NCI-H1436 treated with DMSO at 0.1 percent for 48 hours (cell line): ENCODE results near the gene STK40.

Experiments used
- DNase-seq: peaks from one replicate; lab custom pipeline; 2025; lab: John Stamatoyannopoulos, UW

Gene STK40, protein sequence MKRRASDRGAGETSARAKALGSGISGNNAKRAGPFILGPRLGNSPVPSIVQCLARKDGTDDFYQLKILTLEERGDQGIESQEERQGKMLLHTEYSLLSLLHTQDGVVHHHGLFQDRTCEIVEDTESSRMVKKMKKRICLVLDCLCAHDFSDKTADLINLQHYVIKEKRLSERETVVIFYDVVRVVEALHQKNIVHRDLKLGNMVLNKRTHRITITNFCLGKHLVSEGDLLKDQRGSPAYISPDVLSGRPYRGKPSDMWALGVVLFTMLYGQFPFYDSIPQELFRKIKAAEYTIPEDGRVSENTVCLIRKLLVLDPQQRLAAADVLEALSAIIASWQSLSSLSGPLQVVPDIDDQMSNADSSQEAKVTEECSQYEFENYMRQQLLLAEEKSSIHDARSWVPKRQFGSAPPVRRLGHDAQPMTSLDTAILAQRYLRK

DNA sequence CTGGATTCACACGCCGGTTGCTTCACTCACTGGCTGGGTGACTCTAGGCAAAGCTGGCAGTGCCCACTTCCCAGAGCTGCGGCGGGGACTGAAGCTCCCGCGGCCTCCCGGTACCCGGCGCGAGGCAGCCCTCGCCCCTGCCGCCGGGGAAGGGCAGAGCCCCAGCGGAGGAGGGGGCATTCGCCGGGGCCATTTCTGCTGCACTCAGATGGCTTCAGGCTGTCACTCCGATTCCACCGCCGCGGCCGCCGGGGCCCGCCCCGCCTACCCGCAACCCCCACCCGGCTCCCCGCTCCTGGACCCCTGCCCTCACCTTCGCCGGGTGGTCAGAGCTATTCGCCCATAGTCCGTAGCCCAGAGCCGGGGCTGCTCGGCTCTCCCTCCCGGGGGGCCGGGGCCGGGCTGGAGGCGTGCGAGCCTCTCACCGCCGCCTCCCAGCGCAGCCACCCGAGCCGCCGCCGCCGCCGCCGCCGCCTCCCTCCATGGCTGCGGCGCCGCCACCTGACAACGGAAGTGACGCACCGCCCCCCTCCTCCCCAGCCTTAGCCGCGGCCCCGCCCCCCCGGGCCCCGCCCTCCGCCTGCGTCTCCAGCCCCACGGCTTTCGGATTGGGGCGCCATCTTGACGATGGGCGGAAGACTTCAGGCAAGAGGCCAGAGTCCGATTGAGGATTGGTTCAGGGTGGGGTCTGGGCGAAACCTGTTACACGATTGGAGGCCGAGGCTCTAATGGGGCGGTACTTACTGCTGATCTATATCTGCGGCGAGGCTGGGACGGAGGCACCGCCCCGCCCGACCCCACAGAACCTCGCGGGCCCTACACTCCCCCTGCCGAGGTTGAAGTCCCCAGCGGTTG lies at the start of gene STK40:
Gene STK40, minus strand, starts transcription at position 515 of the 855 bp plus-strand sequence. CDS start 24,592 bp downstream, outside the sequence.
- DNase-seq: peak; percentile 87

DNA sequence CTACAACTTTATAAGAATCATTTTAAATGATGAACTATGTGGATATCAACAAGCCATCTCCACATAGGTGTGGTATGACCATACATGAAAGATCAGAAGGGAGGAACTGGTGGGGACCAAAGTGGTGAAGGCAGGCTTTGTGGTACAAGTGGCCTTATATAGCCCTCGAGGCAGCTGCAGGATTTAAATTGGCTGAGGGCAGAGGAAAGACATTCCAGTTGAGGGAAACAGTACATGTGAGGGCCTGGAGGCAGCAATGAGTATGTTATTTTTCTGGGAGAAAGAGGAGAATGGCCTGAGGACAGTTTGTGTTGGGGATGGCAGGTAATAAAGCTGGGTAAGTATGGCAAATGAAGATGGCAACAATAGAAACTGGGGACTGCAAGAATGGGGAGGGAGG lies 47.4 kb upstream of the STK40 start:
- no peak for DNase-seq

DNA sequence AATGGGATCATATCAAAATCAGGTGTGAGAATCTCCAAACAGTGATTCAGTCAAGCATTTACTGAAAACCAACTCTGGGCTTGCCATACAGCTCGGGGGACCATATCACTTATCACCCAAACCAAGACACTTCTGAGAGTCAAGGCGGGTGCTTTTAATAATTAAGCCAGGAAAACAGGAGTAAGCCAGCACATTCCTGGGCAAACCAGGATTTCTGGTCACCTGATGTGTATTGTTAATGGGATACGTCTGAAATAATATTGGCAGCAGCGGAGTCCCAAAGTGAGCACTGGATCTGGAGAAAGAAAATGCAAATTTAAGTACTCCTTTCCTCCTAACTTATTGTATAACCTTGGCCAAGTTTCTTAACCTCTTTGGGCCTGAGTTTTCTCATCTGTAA lies 46.9 kb upstream of the STK40 start:
- no peak for DNase-seq

DNA sequence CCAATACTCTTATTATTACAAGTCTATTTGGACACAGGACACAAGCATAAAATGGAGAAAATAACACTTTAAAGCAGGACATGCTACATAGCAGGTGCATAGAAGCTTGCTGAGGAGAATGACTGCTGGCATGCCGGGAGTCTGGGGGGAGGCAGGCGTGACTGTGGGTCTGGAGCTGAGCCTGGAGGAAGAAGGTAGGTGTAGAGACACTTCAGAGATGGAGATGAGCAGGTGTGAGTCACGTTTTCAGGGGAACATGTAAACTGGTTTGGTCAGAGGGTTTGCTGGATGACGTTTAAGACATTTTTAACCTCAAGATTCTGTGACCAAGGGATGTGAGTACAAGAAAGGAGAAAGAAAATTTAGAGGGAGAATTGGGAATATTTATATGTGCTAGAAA lies 40.1 kb upstream of the STK40 start:
- DNase-seq: no peak

DNA sequence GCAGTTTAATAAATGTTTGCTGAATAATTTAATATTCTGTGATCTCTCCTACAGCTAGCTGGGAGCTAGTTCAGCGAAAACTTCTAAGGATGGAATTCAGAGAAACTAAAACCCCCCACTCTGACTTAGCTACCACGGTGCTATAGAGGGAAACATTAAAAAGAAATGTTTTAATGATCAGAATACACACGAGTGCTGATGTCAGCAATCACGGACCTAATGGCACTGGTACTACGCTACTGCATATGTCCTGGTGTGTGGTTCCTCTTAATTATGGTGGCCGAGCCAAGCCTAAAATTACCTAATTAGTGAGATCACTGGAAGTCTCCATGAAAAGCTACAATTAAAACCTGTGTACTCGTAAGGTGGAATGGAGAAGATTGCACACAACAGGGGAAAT lies 35.9 kb upstream of the STK40 start:
- no peak for DNase-seq

GRCh38 chr1:36420836-36421317 lies 35.2 kb upstream of the STK40 start:
- peak; percentile 40 for DNase-seq

DNA sequence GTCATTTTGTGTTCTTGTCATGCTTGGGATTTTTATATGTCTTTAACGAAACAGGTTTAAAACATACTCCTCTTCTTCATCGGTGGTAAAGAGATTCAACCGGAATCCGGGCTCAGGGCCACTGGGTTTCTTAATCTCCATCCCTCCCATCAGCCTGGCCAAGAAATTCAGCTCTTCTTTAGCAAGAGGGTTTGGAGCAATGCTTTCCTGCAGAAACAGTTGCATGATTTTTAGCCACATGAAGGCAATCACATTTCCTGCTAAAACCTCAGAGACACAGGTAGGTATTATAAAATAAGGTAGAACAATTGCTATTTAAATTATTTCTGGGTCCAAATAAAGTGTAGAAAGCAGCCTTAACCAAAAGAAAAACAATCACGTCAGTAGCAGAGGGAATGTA lies 34.7 kb upstream of the STK40 start:
- DNase-seq: no peak

- no peak for DNase-seq
Measured at GRCh38 chr1:36419569-36419968, 33.8 kb upstream of the STK40 start.

DNA sequence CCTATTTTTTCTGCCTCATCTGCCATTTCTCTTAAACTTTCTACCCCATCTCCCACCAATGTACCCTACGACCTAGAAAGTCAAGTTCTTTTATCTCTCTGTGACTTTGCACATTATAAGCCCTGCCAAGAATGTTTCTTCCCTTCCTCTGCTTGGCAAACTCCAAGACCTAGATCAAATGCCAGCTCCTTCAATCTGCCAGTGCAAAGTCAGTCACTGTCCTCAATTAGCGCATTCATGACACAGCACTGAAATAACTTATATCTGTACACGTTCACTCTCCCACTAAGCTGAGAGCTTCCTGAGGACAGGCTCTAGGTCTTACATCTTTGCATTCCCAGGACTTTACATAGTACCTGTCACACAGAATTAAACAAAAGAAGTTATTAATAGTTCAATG lies 33.4 kb upstream of the STK40 start:
- DNase-seq: no peak

GRCh38 chr1:36417931-36418330 lies 32.2 kb upstream of the STK40 start:
- no peak for DNase-seq

GRCh38 chr1:36415661-36416326 lies 30.1 kb upstream of the STK40 start:
- no peak for DNase-seq

DNA sequence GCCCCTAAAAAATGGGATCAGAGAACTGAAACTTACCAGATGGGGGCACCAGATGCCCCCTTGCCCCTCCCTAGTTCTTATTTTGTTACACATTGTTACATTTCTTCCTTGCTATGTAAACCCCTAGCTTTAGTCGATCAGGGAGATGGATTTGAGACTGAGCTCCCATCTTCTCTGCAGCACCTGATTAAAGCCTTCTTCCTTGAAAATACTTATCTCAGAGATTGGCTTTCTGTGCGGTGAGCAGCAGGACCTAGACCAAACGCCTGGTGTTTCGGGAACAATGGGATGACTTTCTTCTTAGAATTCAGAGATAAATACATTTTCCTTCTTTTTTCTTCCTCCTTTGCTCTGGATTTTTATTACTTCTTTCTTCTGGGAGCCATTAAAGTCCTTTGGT lies 28.7 kb upstream of the STK40 start:
- DNase-seq: no peak

DNA sequence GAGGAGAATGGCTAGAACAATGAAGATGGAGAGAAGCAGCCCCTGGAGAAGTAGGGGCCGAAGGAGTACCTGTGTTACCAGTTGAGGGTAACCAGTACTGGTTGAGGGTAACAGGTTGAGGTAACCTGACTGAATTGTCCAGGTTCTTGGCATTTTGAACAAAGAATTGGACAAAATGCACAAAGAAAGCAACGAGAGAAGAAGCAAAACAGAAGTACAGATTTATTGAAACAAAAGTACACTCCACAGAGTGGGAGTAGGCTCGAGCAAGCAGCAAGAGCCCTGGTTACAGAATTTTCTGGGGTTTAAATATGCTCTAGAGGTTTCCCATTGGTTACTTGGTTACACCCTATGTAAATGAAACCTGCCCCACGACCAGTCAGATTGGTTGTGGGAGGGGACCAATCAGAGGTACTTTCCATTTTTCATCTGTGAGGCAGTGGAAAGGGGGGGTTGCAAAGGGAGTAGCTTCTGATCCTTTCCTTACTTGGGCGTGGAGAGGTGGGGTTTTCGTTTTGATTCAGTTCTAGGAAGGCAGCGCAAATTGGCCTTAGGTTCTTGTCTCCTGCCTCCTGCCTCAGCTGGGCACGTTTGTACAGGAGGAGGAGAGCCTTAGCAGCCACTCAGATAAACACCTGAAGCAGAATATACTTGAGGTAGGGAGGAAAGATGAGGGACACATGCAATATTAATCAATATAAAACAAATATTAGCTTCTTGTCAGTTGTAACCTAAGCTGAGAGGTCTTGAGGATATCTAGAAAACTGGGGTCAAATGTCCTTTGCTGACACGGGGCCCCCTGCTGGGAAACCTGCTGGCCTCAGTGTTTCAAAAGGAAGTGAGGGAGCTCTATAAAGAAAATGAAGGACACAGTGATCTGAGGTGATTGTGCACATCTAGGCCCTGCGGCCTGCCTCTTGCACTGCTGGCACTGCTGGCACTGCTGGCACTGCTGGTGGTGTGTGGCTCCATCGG lies 26.2 kb upstream of the STK40 start:
- DNase-seq: peak; percentile 31

DNA sequence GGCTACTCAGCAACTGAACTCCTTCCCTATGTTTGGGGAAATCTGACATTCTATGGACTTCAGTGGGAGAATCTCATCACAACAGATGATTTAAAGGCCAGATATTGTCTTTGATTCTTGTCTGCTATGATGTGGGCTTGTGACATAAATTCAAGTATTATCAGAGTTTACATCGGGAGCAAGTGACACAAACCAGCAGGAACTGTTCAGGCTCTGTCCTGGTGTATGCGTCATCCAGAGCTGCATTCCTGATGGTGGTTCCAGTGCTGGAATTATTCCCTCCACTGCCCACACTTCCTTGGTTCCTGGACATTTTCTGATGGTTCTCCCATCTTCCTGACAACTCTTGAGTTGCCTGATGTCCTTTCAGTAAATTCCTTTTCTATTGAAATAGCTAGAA lies 22.8 kb upstream of the STK40 start:
- no peak for DNase-seq

DNA sequence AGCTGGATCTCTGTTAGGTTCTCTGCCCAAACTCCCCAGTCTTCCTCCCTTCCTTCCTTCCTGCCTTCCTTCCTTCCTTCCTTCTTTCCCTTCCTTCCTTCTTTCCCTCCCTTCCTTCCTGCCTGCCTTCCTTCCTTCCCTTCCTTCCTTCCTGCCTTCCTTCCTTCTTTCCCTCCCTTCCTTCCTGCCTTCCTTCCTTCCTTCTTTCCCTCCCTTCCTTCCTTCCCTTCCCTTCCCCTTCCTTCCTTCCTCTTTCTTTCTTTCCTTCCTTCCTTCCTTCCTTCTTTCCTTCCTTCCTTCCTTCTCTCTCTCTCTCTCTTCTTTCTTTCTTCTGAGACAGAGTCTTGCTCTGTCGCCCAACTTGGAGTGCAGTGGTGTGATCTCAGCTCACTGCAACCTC lies 20.7 kb upstream of the STK40 start:
- no peak for DNase-seq

DNA sequence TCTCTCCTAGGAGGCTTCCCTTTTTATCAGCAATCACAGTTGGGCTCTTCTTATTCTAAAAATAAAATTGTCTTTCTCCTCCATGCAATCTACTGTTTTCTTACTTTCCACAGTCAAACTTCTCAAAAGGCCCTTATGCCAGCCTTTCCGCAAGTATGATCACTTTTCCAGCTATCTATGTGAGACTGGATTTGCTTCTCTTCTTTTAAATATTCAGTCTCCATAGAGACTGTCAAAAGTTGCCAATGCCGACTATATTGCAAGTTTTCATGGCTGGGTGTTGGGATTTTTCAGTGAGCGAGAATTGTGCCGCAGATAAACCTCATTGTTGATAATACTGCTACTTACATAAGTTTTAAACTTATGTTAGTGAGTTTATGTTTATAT lies 16.8 kb upstream of the STK40 start:
- no peak for DNase-seq

- no peak for DNase-seq
Measured at GRCh38 chr1:36401602-36402503, 16.1 kb upstream of the STK40 start.

- DNase-seq: no peak
Measured at GRCh38 chr1:36400825-36401601, 15.3 kb upstream of the STK40 start.

DNA sequence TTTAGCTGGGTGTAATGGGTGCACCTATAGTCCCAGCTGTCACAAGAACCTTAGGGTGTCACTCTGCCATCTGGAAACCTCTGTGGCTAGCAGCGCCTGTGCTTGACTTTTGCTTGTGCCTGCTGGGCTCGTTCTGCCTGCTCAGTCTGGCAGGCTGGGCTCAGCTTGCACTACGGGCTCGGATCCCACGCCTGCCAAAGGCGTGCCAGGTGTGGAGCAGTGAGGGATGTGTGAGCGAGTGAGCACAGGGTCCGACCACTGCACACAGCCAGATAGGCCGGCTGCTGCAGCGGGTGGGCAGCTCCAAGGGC lies 14.7 kb upstream of the STK40 start:
- no peak for DNase-seq
